Measurements from ENCODE around the gene PAQR8.

DNA sequence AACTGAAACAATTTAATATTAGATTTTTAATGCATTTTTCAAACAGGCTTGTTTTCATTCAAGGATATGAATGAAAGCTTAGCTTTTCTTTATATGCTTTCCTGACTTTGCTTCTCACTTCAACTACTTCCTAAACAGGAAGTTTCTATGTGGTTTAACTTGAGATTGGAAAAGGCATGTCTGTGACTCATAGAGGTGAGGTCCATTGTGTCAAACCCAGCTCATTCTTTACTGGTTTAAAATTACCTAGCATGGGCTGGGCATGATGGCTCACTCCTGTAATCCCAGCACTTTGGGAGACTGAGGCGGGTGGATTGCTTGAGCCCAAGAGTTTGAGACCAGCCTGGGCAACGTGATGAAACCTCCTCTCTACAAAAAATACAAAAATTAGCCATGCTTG, 92.6 kb downstream of the PAQR8 start:
- TF ChIP-seq EZH2 (IDR thresholded peaks at IDR 0.05; ENCODE audit: borderline replicate concordance, low read length): no peak
- TF ChIP-seq, protein P1, sequence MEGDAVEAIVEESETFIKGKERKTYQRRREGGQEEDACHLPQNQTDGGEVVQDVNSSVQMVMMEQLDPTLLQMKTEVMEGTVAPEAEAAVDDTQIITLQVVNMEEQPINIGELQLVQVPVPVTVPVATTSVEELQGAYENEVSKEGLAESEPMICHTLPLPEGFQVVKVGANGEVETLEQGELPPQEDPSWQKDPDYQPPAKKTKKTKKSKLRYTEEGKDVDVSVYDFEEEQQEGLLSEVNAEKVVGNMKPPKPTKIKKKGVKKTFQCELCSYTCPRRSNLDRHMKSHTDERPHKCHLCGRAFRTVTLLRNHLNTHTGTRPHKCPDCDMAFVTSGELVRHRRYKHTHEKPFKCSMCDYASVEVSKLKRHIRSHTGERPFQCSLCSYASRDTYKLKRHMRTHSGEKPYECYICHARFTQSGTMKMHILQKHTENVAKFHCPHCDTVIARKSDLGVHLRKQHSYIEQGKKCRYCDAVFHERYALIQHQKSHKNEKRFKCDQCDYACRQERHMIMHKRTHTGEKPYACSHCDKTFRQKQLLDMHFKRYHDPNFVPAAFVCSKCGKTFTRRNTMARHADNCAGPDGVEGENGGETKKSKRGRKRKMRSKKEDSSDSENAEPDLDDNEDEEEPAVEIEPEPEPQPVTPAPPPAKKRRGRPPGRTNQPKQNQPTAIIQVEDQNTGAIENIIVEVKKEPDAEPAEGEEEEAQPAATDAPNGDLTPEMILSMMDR (conservative IDR thresholded peaks at IDR 0.05 in 1 of 2, IDR thresholded peaks at IDR 0.05 in 1 of 2; ENCODE audit: extremely low read depth in 1 of 2, insufficient read depth in 1 of 2, low read depth in 1 of 2, low read length in 2 of 2): no peak
